Dendritic cell treated with granulocyte-macrophage colony-stimulating factor and Interleukin-4, amounts not matched to agents 40 ng/mL and 50 ng/mL, for 4 days (primary cell): ENCODE data around the gene RAB27A.

ENCODE experiments used
- H3K27ac Mint-ChIP-seq: one replicate; pipeline ENCODE4 v1.8.0; 2022; ENCODE audit warnings: mild to moderate bottlenecking, mixed read lengths
- H3K27me3 Mint-ChIP-seq: one replicate; pipeline ENCODE4 v1.8.0; 2022; ENCODE audit warnings: mild to moderate bottlenecking, mixed read lengths
- H3K36me3 Mint-ChIP-seq: one replicate; pipeline ENCODE4 v1.8.0; 2022; ENCODE audit warnings: low read depth, mixed read lengths
- H3K4me1 Mint-ChIP-seq: one replicate; pipeline ENCODE4 v1.8.0; 2022; ENCODE audit warnings: low read depth, mixed read lengths
- H3K4me3 Mint-ChIP-seq: one replicate; pipeline ENCODE4 v1.8.0; 2022; ENCODE audit warnings: mild to moderate bottlenecking, moderate library complexity, mixed read lengths
- H3K9me3 Mint-ChIP-seq: one replicate; pipeline ENCODE4 v1.8.0; 2022; ENCODE audit warnings: mixed read lengths
- intact Hi-C: fragments of 100-400 bp; cut with micrococcal nuclease; formaldehyde crosslinking; loops from one replicate; pipeline ENCODE4 v1.15.0; 2022

The RAB27A gene

DNA sequence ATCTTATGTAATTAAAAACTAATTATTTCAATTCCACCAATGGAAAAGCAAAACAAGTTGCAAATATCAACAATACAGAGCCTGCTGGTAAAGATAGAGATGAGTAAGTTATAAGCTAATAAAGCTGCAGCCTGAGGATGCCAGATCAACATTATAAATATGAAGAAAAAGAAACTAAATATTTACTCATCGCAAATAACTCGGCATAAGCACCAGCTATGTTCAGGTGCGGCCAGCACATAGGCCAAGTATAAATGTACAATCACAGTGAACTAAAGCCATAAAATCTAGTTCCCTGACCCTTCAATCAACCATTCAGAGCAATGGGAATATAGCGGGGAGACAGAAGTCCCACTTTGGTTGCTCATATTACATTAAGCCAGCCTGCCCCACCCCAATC is 85.1 kb downstream of the RAB27A start:
- Mint-ChIP-seq H3K27ac (no peak overlapping the region), H3K4me3 (no peak overlapping the region), H3K4me1 (no peaks in the 10 kb centered on the region), H3K27me3 (no peaks in the 10 kb centered on the region), H3K9me3 (peaks cover 2% of the 10 kb centered on the region), H3K36me3 (peaks cover 8% of the 10 kb centered on the region)
- intact Hi-C loops: no loop called here

GRCh38 chr15:55202206-55202605 is 87.4 kb downstream of the RAB27A start:
- intact Hi-C loops: no loop called here
- H3K36me3 Mint-ChIP-seq: peaks cover 8% of the 10 kb centered on the region
- peaks cover 11% of the 10 kb centered on the region for H3K9me3 Mint-ChIP-seq
- no peaks in the 10 kb centered on the region for H3K27me3 Mint-ChIP-seq
- no peaks in the 10 kb centered on the region for H3K4me1 Mint-ChIP-seq
- no peak overlapping the region for H3K4me3 Mint-ChIP-seq
- H3K27ac Mint-ChIP-seq: no peak overlapping the region

- Mint-ChIP-seq H3K4me1 (no peaks in the 10 kb centered on the region), H3K27ac (no peak overlapping the region), H3K9me3 (peaks cover 11% of the 10 kb centered on the region), H3K27me3 (no peaks in the 10 kb centered on the region), H3K36me3 (no peaks in the 10 kb centered on the region), H3K4me3 (no peak overlapping the region)
- intact Hi-C loops: loop anchor here (5.0 kb wide), 2 partner anchors 204 to 299 kb away; no protein-coding TSS in a partner anchor
Measured at GRCh38 chr15:55198706-55199105, 90.9 kb downstream of the RAB27A start.

DNA sequence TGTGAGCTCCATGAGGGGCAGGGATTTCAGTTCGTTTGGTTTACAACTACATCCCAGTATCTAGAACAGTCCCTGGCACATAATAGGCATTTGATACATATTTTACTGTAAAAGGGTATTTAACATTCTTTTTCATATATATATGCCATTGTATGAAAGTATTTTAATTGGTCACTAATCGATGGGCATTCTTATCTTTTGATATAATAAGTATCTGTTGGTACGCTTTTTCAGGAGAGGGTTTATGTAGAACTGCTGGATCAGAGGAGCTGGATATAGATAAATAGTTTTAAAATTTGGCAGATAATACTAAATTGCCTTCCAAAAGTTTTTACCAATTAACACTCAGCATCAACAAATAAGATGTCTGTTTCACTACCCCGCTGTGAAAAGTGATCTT is 91.9 kb downstream of the RAB27A start:
- Mint-ChIP-seq H3K27ac (no peak overlapping the region), H3K4me1 (peaks cover 5% of the 10 kb centered on the region), H3K9me3 (peaks cover 11% of the 10 kb centered on the region), H3K4me3 (no peak overlapping the region), H3K27me3 (no peaks in the 10 kb centered on the region), H3K36me3 (peaks cover 2% of the 10 kb centered on the region)
- intact Hi-C loops: loop anchor here (5.0 kb wide), 2 partner anchors 205 to 300 kb away; no protein-coding TSS in a partner anchor

- Mint-ChIP-seq H3K4me1 (peaks cover 5% of the 10 kb centered on the region), H3K27ac (no peak overlapping the region), H3K4me3 (no peak overlapping the region)
Measured at GRCh38 chr15:55197362-55197705, 92.3 kb downstream of the RAB27A start.

GRCh38 chr15:55196458-55197361 is 92.9 kb downstream of the RAB27A start, which contains the start of gene RSL24D1:
Gene RSL24D1 (minus strand): TSS chr15:55196941. CDS start chr15:55196890, 51 bp downstream.
- intact Hi-C loops: loop anchor here (5.0 kb wide), 2 partner anchors 206 to 301 kb away; no protein-coding TSS in a partner anchor

More at GRCh38 chr15:55197362-55197705, 92.3 kb downstream of the RAB27A start:
- Mint-ChIP-seq H3K36me3 (peaks cover 6% of the 10 kb centered on the region), H3K9me3 (peaks cover 11% of the 10 kb centered on the region), H3K27me3 (no peaks in the 10 kb centered on the region)
- intact Hi-C loops: loop anchor here (5.0 kb wide), 2 partner anchors 205 to 300 kb away; no protein-coding TSS in a partner anchor

GRCh38 chr15:55195996-55196395 is 93.6 kb downstream of the RAB27A start:
- Mint-ChIP-seq H3K4me3 (no peak overlapping the region), H3K36me3 (peaks cover 19% of the 10 kb centered on the region), H3K9me3 (peaks cover 11% of the 10 kb centered on the region), H3K4me1 (peaks cover 5% of the 10 kb centered on the region), H3K27ac (no peak overlapping the region), H3K27me3 (no peaks in the 10 kb centered on the region)
- intact Hi-C loops: loop anchor here (5.0 kb wide), 2 partner anchors 206 to 301 kb away; no protein-coding TSS in a partner anchor

More at GRCh38 chr15:55196458-55197361, 92.9 kb downstream of the RAB27A start, which contains the start of gene RSL24D1:
- no peak within 1 kb of the TSS for H3K27ac Mint-ChIP-seq
- H3K9me3 Mint-ChIP-seq: peaks cover 11% of the 10 kb centered on the region
- peaks cover 5% of the 10 kb centered on the region for H3K4me1 Mint-ChIP-seq
- no peak within 1 kb of the TSS for H3K4me3 Mint-ChIP-seq
- peaks cover 12% of the 10 kb centered on the region for H3K36me3 Mint-ChIP-seq
- no peaks in the 10 kb centered on the region for H3K27me3 Mint-ChIP-seq

GRCh38 chr15:55194256-55194655 is 95.4 kb downstream of the RAB27A start:
- Mint-ChIP-seq H3K4me3 (no peak overlapping the region), H3K27ac (no peak overlapping the region), H3K27me3 (no peaks in the 10 kb centered on the region), H3K4me1 (peaks cover 5% of the 10 kb centered on the region), H3K9me3 (peaks cover 7% of the 10 kb centered on the region), H3K36me3 (peaks cover 36% of the 10 kb centered on the region)
- intact Hi-C loops: no loop called here

GRCh38 chr15:55186331-55186730 is 103.3 kb downstream of the RAB27A start:
- H3K27me3 Mint-ChIP-seq: no peaks in the 10 kb centered on the region
- H3K4me1 Mint-ChIP-seq: no peaks in the 10 kb centered on the region
- no peak overlapping the region for H3K27ac Mint-ChIP-seq
- H3K36me3 Mint-ChIP-seq: peaks cover 94% of the 10 kb centered on the region
- H3K4me3 Mint-ChIP-seq: no peak overlapping the region
- H3K9me3 Mint-ChIP-seq: no peaks in the 10 kb centered on the region
- intact Hi-C loops: no loop called here

GRCh38 chr15:55183679-55184078 is 105.9 kb downstream of the RAB27A start:
- Mint-ChIP-seq H3K27ac (no peak overlapping the region), H3K27me3 (no peaks in the 10 kb centered on the region), H3K4me3 (no peak overlapping the region), H3K4me1 (peaks cover 12% of the 10 kb centered on the region), H3K9me3 (no peaks in the 10 kb centered on the region), H3K36me3 (peaks cover 87% of the 10 kb centered on the region)
- intact Hi-C loops: no loop called here

GRCh38 chr15:55179141-55179540 is 110.5 kb downstream of the RAB27A start:
- H3K4me3 Mint-ChIP-seq: no peak overlapping the region
- peaks cover 12% of the 10 kb centered on the region for H3K4me1 Mint-ChIP-seq
- H3K36me3 Mint-ChIP-seq: peaks cover 55% of the 10 kb centered on the region
- no peaks in the 10 kb centered on the region for H3K27me3 Mint-ChIP-seq
- no peaks in the 10 kb centered on the region for H3K9me3 Mint-ChIP-seq
- intact Hi-C loops: no loop called here
- H3K27ac Mint-ChIP-seq: peak overlapping the region; percentile 52

DNA sequence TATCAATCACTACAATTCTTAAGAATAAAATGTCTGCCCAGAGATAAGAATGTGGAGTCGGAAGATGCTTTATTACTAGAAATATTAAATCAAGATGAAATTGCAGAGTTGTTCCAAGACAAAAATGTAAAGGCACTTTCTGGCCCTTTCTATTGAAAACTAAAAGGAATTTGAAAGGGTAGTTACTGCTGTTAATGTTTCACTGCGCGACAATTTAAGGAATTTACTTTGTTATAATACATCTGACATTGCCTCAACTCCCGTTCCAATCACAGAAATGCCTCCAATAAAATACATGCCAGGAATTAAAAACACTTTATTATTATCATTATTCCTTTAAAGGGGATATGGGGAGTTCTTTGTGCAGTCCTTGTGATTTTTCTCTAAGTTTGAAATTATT is 119.3 kb downstream of the RAB27A start:
- Mint-ChIP-seq H3K9me3 (no peaks in the 10 kb centered on the region), H3K4me1 (no peaks in the 10 kb centered on the region), H3K36me3 (no peaks in the 10 kb centered on the region), H3K27me3 (no peaks in the 10 kb centered on the region), H3K27ac (no peak overlapping the region), H3K4me3 (no peak overlapping the region)
- intact Hi-C loops: no loop called here

GRCh38 chr15:55168350-55168974 is 121.2 kb downstream of the RAB27A start:
- no peaks in the 10 kb centered on the region for H3K4me1 Mint-ChIP-seq
- no peaks in the 10 kb centered on the region for H3K36me3 Mint-ChIP-seq
- no peak overlapping the region for H3K27ac Mint-ChIP-seq
- intact Hi-C loops: loop anchor here (1.0 to 5.0 kb wide), 3 partner anchors 1086 to 1361 kb away; no protein-coding TSS in a partner anchor
- no peak overlapping the region for H3K4me3 Mint-ChIP-seq
- H3K9me3 Mint-ChIP-seq: no peaks in the 10 kb centered on the region
- no peaks in the 10 kb centered on the region for H3K27me3 Mint-ChIP-seq

DNA sequence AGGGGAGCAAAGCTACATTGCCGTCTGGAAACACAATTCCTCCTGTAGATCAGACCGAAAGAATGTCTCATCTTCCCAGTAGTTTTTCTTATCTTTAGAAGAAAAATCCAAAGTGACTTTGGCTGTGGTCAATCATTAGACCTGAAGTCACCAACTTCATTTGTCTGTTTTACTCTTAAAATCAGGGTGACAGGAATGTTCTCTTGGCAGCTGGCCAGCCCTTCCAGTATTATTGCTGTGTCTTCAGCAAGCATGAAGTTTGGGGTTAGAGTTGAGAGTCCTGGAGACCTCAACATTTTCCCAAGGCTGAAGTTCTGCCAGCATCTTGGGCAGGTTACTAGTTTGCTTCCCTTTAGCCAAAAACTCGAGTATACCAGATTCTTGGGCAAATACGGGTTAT is 125.3 kb downstream of the RAB27A start:
- H3K4me1 Mint-ChIP-seq: no peaks in the 10 kb centered on the region
- no peaks in the 10 kb centered on the region for H3K27me3 Mint-ChIP-seq
- no peak overlapping the region for H3K4me3 Mint-ChIP-seq
- intact Hi-C loops: no loop called here
- no peaks in the 10 kb centered on the region for H3K9me3 Mint-ChIP-seq
- no peak overlapping the region for H3K27ac Mint-ChIP-seq
- no peaks in the 10 kb centered on the region for H3K36me3 Mint-ChIP-seq
